Fibroblast of skin of abdomen (primary cell): Measurements from ENCODE around the gene LSM14A.
A peak's percentile ranks its signal among the peaks of the same experiment; 100 is the strongest.
"Not testable (repeated sequence)": the region's sequence is repeated elsewhere in the genome, so short reads cannot be mapped to it uniquely, and the experiment has no call there.

Experiments
- DNase-seq: peaks from one replicate; pipeline ENCODE4 v3.0.0-alpha.2; 2013

Gene LSM14A

GRCh38 chr19:34232566-34233481 lies 60.5 kb downstream of the LSM14A start:
- DNase-seq, result peak; percentile 92

- DNase-seq, result no peak
These were observed 63.2 kb downstream of the LSM14A start for GRCh38 chr19:34235425-34235940.

GRCh38 chr19:34236035-34236987 lies 64.0 kb downstream of the LSM14A start:
- peak; percentile 57 for DNase-seq

GRCh38 chr19:34237283-34237682 lies 65.0 kb downstream of the LSM14A start:
- no peak for DNase-seq

- no peak for DNase-seq
These were observed 65.6 kb downstream of the LSM14A start for GRCh38 chr19:34237939-34238338.

- DNase-seq, result no peak
These were observed 69.4 kb downstream of the LSM14A start for GRCh38 chr19:34241513-34242337.

DNA sequence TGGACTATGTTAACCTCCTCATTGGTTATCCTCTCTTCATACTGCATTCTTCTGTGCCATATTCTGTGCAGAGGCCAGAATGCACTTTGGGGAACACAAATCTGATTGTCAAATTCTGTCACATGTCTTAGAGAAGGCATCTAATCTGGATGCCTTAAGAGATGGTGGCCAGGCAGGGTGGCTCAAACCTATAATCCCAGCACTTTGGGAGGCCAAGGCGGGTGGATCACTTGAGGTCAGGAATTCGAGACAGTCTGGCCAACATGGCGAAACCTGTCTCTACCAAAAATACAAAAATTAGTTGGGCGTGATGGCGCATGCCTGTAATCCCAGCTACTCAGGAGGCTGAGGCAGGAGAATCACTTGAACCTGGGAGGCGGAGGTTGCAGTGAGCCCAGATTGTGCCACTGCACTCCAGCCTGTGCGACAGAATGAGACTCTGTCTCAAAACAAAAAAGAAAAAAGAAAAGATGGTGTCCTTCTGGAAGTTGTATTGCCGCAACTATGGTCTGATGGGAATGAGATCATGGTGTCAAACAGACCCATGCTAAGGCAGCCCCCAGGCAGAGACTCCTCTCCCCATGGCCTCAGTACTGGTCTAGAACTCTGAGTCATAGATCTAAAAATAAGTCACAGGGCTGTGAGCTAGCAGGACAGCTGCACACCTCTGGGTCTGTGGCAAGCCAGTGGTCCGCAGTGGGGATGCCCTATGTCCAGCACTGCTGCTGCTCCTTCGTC lies 71.0 kb downstream of the LSM14A start:
- peak; percentile 47 for DNase-seq

DNA sequence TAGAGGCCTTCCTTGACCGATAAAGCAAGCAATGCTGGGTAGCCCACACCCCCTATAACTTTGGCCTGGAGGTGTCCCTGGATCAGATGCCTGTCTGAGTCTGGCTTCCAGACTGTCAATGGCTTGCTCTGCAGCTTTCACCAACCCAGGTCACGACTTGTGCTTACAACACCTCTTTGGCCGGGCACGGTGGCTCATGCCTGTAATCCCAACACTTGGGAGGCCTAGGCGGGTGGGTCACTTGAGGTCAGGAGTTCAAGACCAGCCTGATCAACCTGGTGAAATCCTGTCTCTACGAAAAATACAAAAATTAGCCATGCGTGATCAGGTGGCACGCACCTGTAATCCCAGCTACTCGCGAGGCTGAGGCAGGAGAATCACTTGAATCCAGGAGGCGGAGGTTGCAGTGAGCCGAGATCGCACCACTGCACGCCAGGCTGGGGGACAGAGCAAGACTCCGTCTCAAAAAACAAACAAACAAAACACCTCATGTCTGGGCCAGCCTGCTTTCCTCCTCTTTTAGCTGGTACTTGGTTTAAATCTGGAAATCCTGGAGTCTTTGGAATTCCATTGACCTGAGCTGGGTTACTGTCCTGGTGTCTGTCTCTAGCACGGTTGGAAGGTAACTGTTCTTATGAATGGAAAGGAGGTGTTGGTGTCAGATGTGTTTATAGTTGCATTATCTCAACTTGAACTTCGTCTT lies 71.7 kb downstream of the LSM14A start:
- no peak for DNase-seq

GRCh38 chr19:34244611-34245299 lies 72.5 kb downstream of the LSM14A start:
- no peak for DNase-seq

GRCh38 chr19:34246340-34246739 lies 74.0 kb downstream of the LSM14A start:
- DNase-seq, result peak; percentile 36

- DNase-seq, result no peak
These were observed 76.6 kb downstream of the LSM14A start for GRCh38 chr19:34248941-34249340.

GRCh38 chr19:34253167-34253566 lies 80.9 kb downstream of the LSM14A start:
- not testable (repeated sequence) for DNase-seq

- not testable (repeated sequence) for DNase-seq
These were observed 81.4 kb downstream of the LSM14A start for GRCh38 chr19:34253681-34254045.

- DNase-seq, result peak; percentile 62
These were observed 81.9 kb downstream of the LSM14A start, which contains the start of gene GARRE1 for GRCh38 chr19:34254046-34254697. Gene GARRE1, plus strand, starts transcription at chr19:34254554. Its CDS starts 45,920 bp downstream, at chr19:34300474.

- DNase-seq, result no peak
These were observed 82.6 kb downstream of the LSM14A start for GRCh38 chr19:34254698-34255432.

- no peak for DNase-seq
These were observed 83.2 kb downstream of the LSM14A start for GRCh38 chr19:34255546-34255945.

DNA sequence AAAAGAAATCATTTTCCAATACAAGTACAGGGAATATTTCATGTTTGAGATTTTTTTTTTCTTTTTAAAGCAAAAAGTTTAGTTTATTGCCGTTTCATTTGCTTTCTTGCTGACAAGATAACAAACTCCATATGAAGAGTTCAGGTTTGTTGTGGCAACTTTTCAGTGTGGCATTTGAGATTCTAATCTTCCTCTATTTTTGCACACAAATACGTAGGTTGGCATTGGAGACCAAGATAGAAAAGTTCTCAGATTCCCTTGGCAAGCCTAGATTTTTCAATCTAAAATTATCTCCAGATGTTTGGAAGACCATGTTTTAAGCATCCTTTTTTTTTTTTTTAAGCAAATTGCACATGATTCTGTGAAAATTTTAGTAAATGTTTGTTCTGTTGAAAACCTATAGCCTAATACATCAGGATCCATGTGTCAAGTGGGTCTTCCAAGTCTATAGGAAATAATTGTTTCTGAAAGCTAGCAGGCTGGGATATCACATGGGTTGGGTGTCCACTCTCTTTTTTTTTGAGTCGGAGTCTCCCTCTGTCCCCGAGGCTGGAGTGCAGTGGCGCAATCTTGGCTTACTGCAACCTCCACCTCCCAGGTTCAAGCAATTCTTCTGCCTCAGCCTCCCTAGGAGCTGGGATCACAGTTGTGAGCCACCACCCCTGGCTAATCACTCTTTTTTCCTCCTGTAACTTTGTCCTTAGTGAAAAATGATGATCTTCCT lies 84.7 kb downstream of the LSM14A start:
- no peak for DNase-seq

DNA sequence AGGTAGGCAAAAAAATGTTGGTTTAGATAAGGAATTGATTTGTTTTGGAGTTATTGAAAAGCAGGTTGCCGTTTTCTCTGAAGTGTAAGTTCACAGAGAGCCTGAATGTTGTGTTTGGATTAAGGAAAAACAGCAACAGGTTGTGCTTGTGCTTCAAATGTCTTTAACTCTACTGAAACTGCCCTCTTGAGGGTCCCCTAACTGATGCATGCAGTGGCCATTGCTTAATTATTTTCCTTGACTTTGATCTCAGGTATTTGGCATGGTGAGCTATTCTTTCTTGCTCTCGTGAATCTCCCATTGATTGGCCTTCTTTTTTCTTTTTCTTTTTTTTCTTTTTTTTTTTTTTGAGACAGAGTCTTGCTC lies 85.2 kb downstream of the LSM14A start:
- no peak for DNase-seq
